Measurements from ENCODE around the gene MUSTN1. TPM values are rescaled to one million over a fixed set of nuclear protein-coding genes. Genes with fewer than 3 reads are reported as not detected.

Gene MUSTN1
- total RNA-seq, 1 donor from 2014 or later: not detected

DNA sequence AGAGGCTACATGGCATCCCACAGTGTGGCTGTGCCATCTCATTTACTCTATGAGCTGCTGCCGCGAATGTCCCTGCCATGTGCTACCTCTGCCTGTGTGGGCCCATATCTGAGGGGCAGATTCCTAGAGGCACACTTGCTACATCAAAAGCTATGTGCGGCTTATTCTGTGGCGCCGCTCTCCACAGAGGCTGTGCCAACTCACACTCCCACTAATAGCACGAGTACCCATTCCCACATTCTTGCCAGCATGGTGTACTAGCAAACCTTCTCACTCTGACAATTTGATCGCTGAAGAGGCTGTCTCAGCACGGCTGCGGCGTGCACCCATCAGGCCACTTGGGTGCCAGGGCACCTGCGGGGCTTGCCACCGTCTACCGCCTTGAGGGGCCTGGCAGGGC, 31.2 kb upstream of the MUSTN1 start:
- Mint-ChIP-seq H3K4me3 (ENCODE audit: low read depth) (no peak overlapping the region), H3K9me3 (ENCODE audit: low read depth) (no peaks in the 10 kb centered on the region), H3K4me1 (ENCODE audit: low read depth) (no peaks in the 10 kb centered on the region), H3K36me3 (ENCODE audit: insufficient read depth) (peaks cover 2% of the 10 kb centered on the region), H3K27ac (no peak overlapping the region), H3K27me3 (no peaks in the 10 kb centered on the region)
- no peak for DNase-seq (ENCODE audit: low spot score, unreplicated experiment)
- TF ChIP-seq, protein P1, sequence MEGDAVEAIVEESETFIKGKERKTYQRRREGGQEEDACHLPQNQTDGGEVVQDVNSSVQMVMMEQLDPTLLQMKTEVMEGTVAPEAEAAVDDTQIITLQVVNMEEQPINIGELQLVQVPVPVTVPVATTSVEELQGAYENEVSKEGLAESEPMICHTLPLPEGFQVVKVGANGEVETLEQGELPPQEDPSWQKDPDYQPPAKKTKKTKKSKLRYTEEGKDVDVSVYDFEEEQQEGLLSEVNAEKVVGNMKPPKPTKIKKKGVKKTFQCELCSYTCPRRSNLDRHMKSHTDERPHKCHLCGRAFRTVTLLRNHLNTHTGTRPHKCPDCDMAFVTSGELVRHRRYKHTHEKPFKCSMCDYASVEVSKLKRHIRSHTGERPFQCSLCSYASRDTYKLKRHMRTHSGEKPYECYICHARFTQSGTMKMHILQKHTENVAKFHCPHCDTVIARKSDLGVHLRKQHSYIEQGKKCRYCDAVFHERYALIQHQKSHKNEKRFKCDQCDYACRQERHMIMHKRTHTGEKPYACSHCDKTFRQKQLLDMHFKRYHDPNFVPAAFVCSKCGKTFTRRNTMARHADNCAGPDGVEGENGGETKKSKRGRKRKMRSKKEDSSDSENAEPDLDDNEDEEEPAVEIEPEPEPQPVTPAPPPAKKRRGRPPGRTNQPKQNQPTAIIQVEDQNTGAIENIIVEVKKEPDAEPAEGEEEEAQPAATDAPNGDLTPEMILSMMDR (IDR thresholded peaks at IDR 0.05; ENCODE audit: unreplicated experiment): no peak

DNA sequence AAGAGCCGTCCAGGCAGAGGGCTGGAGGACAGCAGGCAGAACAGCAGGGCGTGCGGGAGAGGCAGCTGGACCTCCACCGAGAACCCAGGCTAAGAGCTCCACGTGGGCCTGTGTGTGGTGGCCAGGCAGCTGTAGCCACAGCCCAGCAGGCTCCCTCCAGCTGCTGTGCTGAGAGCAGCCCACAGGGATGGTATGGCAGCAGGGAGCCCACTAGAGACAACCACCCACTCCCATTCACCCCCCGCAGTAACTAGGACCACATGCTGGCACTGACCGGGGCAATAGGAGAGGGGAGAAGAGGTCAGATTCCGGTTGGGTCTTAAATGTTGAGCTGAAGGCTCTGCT, 25.6 kb upstream of the MUSTN1 start:
- H3K36me3 Mint-ChIP-seq (ENCODE audit: insufficient read depth): no peaks in the 10 kb centered on the region
- TF ChIP-seq, protein P1 (IDR thresholded peaks at IDR 0.05; ENCODE audit: unreplicated experiment): no peak
- H3K27me3 Mint-ChIP-seq: no peaks in the 10 kb centered on the region
- no peak for DNase-seq (ENCODE audit: low spot score, unreplicated experiment)
- H3K4me3 Mint-ChIP-seq (ENCODE audit: low read depth): no peak overlapping the region
- H3K4me1 Mint-ChIP-seq (ENCODE audit: low read depth): no peaks in the 10 kb centered on the region
- H3K27ac Mint-ChIP-seq: no peak overlapping the region
- H3K9me3 Mint-ChIP-seq (ENCODE audit: low read depth): no peaks in the 10 kb centered on the region

DNA sequence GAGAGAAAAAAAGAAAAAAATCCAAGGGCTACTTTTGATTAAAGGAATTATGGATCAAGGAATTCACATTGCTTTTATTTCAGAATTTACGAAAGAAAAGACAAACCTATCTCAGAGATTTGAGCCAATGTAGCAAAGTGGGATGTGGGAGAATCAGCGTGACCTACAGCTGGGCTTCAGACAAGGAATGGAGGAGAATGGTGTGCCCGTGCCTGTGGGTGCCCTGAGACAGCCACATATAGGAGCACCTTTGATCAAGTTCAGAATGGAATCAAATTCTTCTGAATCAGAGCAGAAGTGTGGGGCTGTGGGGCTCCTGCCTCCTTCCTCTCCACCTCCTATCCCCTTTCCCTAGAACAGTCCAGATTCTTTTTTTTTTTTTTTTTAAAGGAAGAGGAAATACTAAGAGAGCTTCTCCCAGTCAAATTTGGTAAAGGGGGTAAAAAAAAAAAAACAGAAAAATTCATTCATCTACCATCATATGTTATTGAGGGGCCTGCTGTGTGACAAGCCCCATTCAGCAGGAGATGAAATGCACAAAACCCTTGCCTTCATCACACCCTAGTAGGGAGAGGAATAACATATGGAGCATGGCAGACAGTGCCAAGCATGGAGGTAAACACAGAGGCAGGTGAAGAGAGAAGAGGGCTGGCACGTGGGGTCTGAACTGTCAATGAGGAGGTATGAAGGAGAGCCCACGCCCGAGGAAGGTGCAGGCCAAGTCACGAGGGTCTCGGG, 25.0 kb upstream of the MUSTN1 start:
- H3K27me3 Mint-ChIP-seq: no peaks in the 10 kb centered on the region
- TF ChIP-seq, protein P1 (IDR thresholded peaks at IDR 0.05; ENCODE audit: unreplicated experiment): no peak
- H3K27ac Mint-ChIP-seq: no peak overlapping the region
- H3K9me3 Mint-ChIP-seq (ENCODE audit: low read depth): no peaks in the 10 kb centered on the region
- no peaks in the 10 kb centered on the region for H3K4me1 Mint-ChIP-seq (ENCODE audit: low read depth)
- H3K4me3 Mint-ChIP-seq (ENCODE audit: low read depth): no peak overlapping the region
- no peaks in the 10 kb centered on the region for H3K36me3 Mint-ChIP-seq (ENCODE audit: insufficient read depth)
- no peak for DNase-seq (ENCODE audit: low spot score, unreplicated experiment)

DNA sequence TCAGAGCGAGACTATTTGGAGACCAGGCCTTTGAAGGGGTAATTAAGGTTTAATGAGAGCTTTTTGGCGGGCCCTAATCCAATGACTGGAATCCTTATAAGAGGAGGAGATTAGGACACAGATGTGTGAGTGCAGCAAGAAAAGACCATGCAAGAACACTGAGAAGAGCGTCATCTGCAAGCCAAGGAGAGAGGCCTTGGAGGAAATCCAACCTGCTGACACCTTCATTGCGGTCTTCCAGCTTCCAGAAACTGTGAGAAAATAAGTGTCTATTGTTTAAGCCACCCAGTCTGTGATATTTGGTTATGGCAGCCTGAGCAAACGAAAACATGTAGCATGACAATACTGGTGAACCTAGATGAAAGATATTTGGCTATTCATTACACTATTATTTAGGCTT, 23.0 kb upstream of the MUSTN1 start:
- DNase-seq (ENCODE audit: low spot score, unreplicated experiment): no peak
- Mint-ChIP-seq H3K4me3 (ENCODE audit: low read depth) (no peak overlapping the region), H3K27ac (no peak overlapping the region), H3K9me3 (ENCODE audit: low read depth) (no peaks in the 10 kb centered on the region), H3K36me3 (ENCODE audit: insufficient read depth) (no peaks in the 10 kb centered on the region), H3K27me3 (no peaks in the 10 kb centered on the region), H3K4me1 (ENCODE audit: low read depth) (no peaks in the 10 kb centered on the region)
- TF ChIP-seq, protein P1 (IDR thresholded peaks at IDR 0.05; ENCODE audit: unreplicated experiment): no peak

DNA sequence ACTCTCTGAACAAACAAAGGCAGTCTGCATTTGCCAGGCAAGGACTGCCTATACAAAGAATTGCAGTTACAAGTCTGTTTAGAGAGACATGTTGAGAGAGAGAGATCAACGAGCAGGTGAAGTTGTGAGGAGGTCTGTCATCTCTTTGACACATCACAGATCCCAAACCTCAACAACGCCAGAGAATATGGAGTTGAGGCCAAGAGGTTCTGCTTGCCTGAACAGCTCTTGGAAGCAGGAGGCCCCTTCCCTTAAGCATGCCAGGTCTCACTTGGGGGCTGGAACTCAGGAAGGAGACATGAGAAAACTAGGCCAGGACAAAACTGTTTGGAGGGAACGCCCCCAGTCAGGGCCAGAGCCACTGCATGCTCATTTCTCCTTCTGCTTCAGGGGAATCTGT, 22.3 kb upstream of the MUSTN1 start:
- Mint-ChIP-seq H3K36me3 (ENCODE audit: insufficient read depth) (no peaks in the 10 kb centered on the region), H3K9me3 (ENCODE audit: low read depth) (no peaks in the 10 kb centered on the region), H3K27me3 (no peaks in the 10 kb centered on the region), H3K4me3 (ENCODE audit: low read depth) (no peak overlapping the region), H3K27ac (no peak overlapping the region), H3K4me1 (ENCODE audit: low read depth) (no peaks in the 10 kb centered on the region)
- TF ChIP-seq, protein P1 (IDR thresholded peaks at IDR 0.05; ENCODE audit: unreplicated experiment): no peak
- DNase-seq (ENCODE audit: low spot score, unreplicated experiment): no peak
